Measurements from ENCODE around the gene TBX3. TPM values are rescaled to one million over a fixed set of nuclear protein-coding genes. Genes with fewer than 3 reads are reported as not detected.
"Not testable (repeated sequence)": the region's sequence is repeated elsewhere in the genome, so short reads cannot be mapped to it uniquely, and the experiment has no call there.

TBX3 gene
- 10 to 100 TPM in 1 of 2 donors, 1 to 10 TPM in 1; 6.1 to 16.1 TPM for total RNA-seq

GRCh38 chr12:114684098-114684869 is at the start of gene TBX3:
Gene TBX3 (minus strand): TSS chr12:114684175. CDS start chr12:114683200, 975 bp downstream.
- Histone ChIP-seq H3K9me3 (no peaks in the 10 kb centered on the region), H3K4me3 (peak within 1 kb of the TSS; percentile 58 to 67), H3K4me1 (peaks cover 0 to 19% of the 10 kb centered on the region in 2 donors), H3K27me3 (peaks cover 6 to 27% of the 10 kb centered on the region in 2 donors), H3K27ac (peak within 1 kb of the TSS; percentile 90 to 93), H3K36me3 (no peaks in the 10 kb centered on the region)
- peak; percentile 97 for DNase-seq (ENCODE audit: low spot score)
- peak; percentile 8 to 68 for TF ChIP-seq CTCF (IDR thresholded peaks at IDR 0.05)

- Histone ChIP-seq H3K9me3 (no peaks in the 10 kb centered on the region), H3K36me3 (no peaks in the 10 kb centered on the region), H3K4me1 (no peaks in the 10 kb centered on the region), H3K27me3 (peaks cover 6 to 19% of the 10 kb centered on the region in 2 donors), H3K4me3 (no peak overlapping the region), H3K27ac (no peak overlapping the region)
- TF ChIP-seq CTCF (IDR thresholded peaks at IDR 0.05) = no peak
- DNase-seq (ENCODE audit: low spot score) = no peak
These were observed 48.6 kb upstream of the TBX3 start for GRCh38 chr12:114732426-114733030.

GRCh38 chr12:114729731-114730130 is 45.8 kb upstream of the TBX3 start:
- Histone ChIP-seq H3K27me3 (peaks cover under 1 to 2% of the 10 kb centered on the region in 2 donors), H3K27ac (no peak overlapping the region), H3K4me1 (no peaks in the 10 kb centered on the region), H3K4me3 (no peak overlapping the region), H3K36me3 (no peaks in the 10 kb centered on the region), H3K9me3 (no peaks in the 10 kb centered on the region)
- DNase-seq (ENCODE audit: low spot score) = no peak
- TF ChIP-seq CTCF (IDR thresholded peaks at IDR 0.05) = no peak

GRCh38 chr12:114726092-114726710 is 42.2 kb upstream of the TBX3 start:
- H3K9me3 ChIP-seq = no peaks in the 10 kb centered on the region
- H3K4me3 ChIP-seq = no peak overlapping the region
- no peaks in the 10 kb centered on the region for H3K36me3 ChIP-seq
- TF ChIP-seq CTCF (IDR thresholded peaks at IDR 0.05) = no peak
- peak overlapping the region in 1 of 2 donors; percentile 36 for H3K27ac ChIP-seq
- no peaks in the 10 kb centered on the region for H3K27me3 ChIP-seq
- H3K4me1 ChIP-seq = no peaks in the 10 kb centered on the region
- no peak for DNase-seq (ENCODE audit: low spot score)

- H3K9me3 ChIP-seq; H3K4me3 ChIP-seq; H3K4me1 ChIP-seq; H3K36me3 ChIP-seq; H3K27ac ChIP-seq; H3K27me3 ChIP-seq; DNase-seq (ENCODE audit: low spot score): not testable (repeated sequence)
These were observed 38.2 kb upstream of the TBX3 start for GRCh38 chr12:114722176-114722575.

GRCh38 chr12:114721266-114721665 is 37.3 kb upstream of the TBX3 start:
- Histone ChIP-seq H3K4me1 (no peaks in the 10 kb centered on the region), H3K27me3 (no peaks in the 10 kb centered on the region), H3K9me3 (no peaks in the 10 kb centered on the region), H3K4me3 (no peak overlapping the region), H3K27ac (no peak overlapping the region), H3K36me3 (no peaks in the 10 kb centered on the region)
- TF ChIP-seq CTCF (IDR thresholded peaks at IDR 0.05) = no peak
- DNase-seq (ENCODE audit: low spot score) = no peak
